SU-DHL-6 (cell line): ENCODE data around the gene PALMD.

ENCODE experiments used
- H2AFZ ChIP-seq: fragments of 200-600 bp; sonication (generic); 2 replicates; pipeline ENCODE4 v1.6.1; 2014; ENCODE audit warnings: low read depth, mild to moderate bottlenecking, moderate library complexity, mixed read lengths, antibody characterized with exemption, low read length; ENCODE audit not compliant: severe bottlenecking
- H3F3A ChIP-seq: fragments of 200-600 bp; shearing (Covaris generic); 2 replicates; pipeline ENCODE4 v1.6.0; 2016; ENCODE audit warnings: antibody characterized with exemption, mild to moderate bottlenecking; ENCODE audit not compliant: insufficient read depth
- H3K27ac ChIP-seq: fragments of 200-600 bp; sonication (generic); 2 replicates; pipeline ENCODE4 v1.5.1; 2016; ENCODE audit warnings: low read depth, mild to moderate bottlenecking, low read length, moderate library complexity, mixed read lengths
- H3K27me3 ChIP-seq: fragments of 200-600 bp; sonication (generic), shearing (Covaris generic); 2 replicates; pipeline ENCODE4 v1.6.0; 2014; ENCODE audit warnings: mild to moderate bottlenecking, low read length
- H3K36me3 ChIP-seq: fragments of 200-600 bp; sonication (generic); 2 replicates; pipeline ENCODE4 v1.6.1; 2014; ENCODE audit warnings: mild to moderate bottlenecking, low read length, mixed read lengths
- H3K4me2 ChIP-seq: fragments of 300-600, 200-600 bp; shearing (Covaris generic), sonication (generic); 2 replicates; pipeline ENCODE4 v1.6.0; 2014; ENCODE audit warnings: low read length, low read depth, mild to moderate bottlenecking; ENCODE audit not compliant: poor library complexity, severe bottlenecking
- H3K4me3 ChIP-seq: fragments of 200-600 bp; sonication (generic); 2 replicates; pipeline ENCODE4 v1.5.1; 2014; ENCODE audit warnings: antibody characterized with exemption, low read length, mild to moderate bottlenecking, mixed read lengths; ENCODE audit not compliant: insufficient read depth, poor library complexity, severe bottlenecking
- H3K79me2 ChIP-seq: fragments of 200-600 bp; sonication (generic); 2 replicates; pipeline ENCODE4 v1.6.1; 2014; ENCODE audit warnings: mild to moderate bottlenecking, low read length, moderate library complexity; ENCODE audit not compliant: insufficient read depth
- H3K9ac ChIP-seq: fragments of 200-600 bp; sonication (generic); 2 replicates; pipeline ENCODE4 v1.7.0; 2014; ENCODE audit warnings: mild to moderate bottlenecking, low read length
- H3K9me2 ChIP-seq: fragments of 200-600 bp; sonication (generic); replicated peaks from 2 replicates; pipeline ENCODE4 v1.6.1; 2014; ENCODE audit warnings: low read length; ENCODE audit not compliant: insufficient read depth
- H3K9me3 ChIP-seq: fragments of 200-600 bp; sonication (generic); 2 replicates; pipeline ENCODE4 v1.6.1; 2014; ENCODE audit warnings: low read length, mixed read lengths; ENCODE audit not compliant: insufficient read depth
- H4K20me1 ChIP-seq: fragments of 200-600 bp; sonication (generic); 2 replicates; pipeline ENCODE4 v1.6.1; 2014; ENCODE audit warnings: low read depth, mild to moderate bottlenecking, antibody characterized with exemption, low read length, moderate library complexity, mixed read lengths
- CTCF ChIP-seq: fragments of 200-600 bp; sonication (generic); IDR thresholded peaks from one replicate; pipeline ENCODE4 v1.5.1; 2017; ENCODE audit warnings: antibody characterized with exemption, mild to moderate bottlenecking, low read length, moderate library complexity; ENCODE audit not compliant: insufficient read depth, poor library complexity, severe bottlenecking
- EZH2phosphoT487 ChIP-seq: fragments of 200-600 bp; sonication (generic), shearing (Covaris generic); conservative IDR thresholded peaks from 2 replicates; pipeline ENCODE4 v1.6.1; 2018; ENCODE audit warnings: mild to moderate bottlenecking, antibody characterized with exemption, low read length, moderate library complexity, mixed read lengths

PALMD gene

DNA sequence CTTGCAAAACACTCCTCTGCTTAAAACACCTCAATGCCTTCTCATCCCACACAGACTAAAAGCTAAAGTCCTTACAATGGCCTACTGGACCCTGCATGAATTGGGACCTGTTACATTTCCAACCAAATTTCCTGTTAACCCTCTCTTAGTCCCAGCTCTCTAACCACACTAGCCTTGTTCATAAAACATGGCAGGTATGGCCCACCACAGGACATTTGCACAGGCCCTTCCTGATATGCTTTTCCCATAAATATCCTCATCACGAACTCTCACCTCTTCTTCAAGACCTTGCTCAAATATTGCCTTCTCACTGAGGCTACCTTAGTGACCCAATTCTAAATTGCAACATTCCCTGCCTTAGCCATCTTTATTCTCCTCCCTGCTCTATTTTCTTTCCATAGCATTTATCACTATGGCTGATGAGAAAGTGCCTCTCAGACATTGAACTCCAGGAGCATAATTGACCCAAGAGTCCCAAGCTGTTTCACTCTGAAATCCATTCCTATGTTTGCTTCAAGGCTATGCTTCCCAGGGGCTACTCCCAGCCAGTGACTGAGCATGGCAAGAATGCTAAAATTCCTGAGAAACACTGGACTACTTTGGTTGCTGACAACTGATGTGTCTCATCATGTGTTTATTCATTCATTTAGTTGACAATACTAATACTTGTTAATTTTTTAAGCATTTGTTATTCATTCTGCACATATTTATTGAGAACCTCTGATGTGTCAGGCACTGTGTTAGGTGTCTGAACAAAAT is 2.7 kb upstream of the PALMD start:
- no peaks in the 10 kb centered on the region for H3K36me3 ChIP-seq
- H4K20me1 ChIP-seq = no peaks in the 10 kb centered on the region
- H2AFZ ChIP-seq = no peak overlapping the region
- H3K9ac ChIP-seq = no peak overlapping the region
- H3K27ac ChIP-seq = no peak overlapping the region
- TF ChIP-seq CTCF (no peak), EZH2phosphoT487 (no peak)
- no peak overlapping the region for H3K4me2 ChIP-seq
- no peaks in the 10 kb centered on the region for H3F3A ChIP-seq
- H3K9me3 ChIP-seq = no peaks in the 10 kb centered on the region
- no peaks in the 10 kb centered on the region for H3K27me3 ChIP-seq
- no peaks in the 10 kb centered on the region for H3K9me2 ChIP-seq
- H3K4me3 ChIP-seq = no peak overlapping the region
- no peaks in the 10 kb centered on the region for H3K79me2 ChIP-seq

GRCh38 chr1:99644279-99645004 is 1.5 kb upstream of the PALMD start:
- TF ChIP-seq CTCF = no peak
- no peak for TF ChIP-seq EZH2phosphoT487
- no peak overlapping the region for H2AFZ ChIP-seq
- H3K4me2 ChIP-seq = no peak overlapping the region
- H3K27me3 ChIP-seq = no peaks in the 10 kb centered on the region
- no peak overlapping the region for H3K9ac ChIP-seq
- H4K20me1 ChIP-seq = no peaks in the 10 kb centered on the region
- H3F3A ChIP-seq = no peaks in the 10 kb centered on the region
- H3K9me2 ChIP-seq = no peaks in the 10 kb centered on the region
- no peaks in the 10 kb centered on the region for H3K36me3 ChIP-seq
- H3K9me3 ChIP-seq = no peaks in the 10 kb centered on the region
- H3K79me2 ChIP-seq = no peaks in the 10 kb centered on the region
- no peak overlapping the region for H3K27ac ChIP-seq
- H3K4me3 ChIP-seq = no peak overlapping the region

- Histone ChIP-seq H3K27me3 (no peaks in the 10 kb centered on the region), H3K9me2 (no peaks in the 10 kb centered on the region), H3K79me2 (no peaks in the 10 kb centered on the region), H2AFZ (no peak overlapping the region), H3K27ac (no peak overlapping the region), H3K4me2 (no peak overlapping the region), H3F3A (no peaks in the 10 kb centered on the region), H3K4me3 (no peak overlapping the region), H3K36me3 (no peaks in the 10 kb centered on the region), H3K9me3 (no peaks in the 10 kb centered on the region), H4K20me1 (no peaks in the 10 kb centered on the region), H3K9ac (no peak overlapping the region)
- no peak for TF ChIP-seq EZH2phosphoT487
- no peak for TF ChIP-seq CTCF
Observed at GRCh38 chr1:99645203-99645602, 710 bp upstream of the PALMD start.
